Measurements from ENCODE around the gene SLC25A6.

- TF ChIP-seq, protein P1, sequence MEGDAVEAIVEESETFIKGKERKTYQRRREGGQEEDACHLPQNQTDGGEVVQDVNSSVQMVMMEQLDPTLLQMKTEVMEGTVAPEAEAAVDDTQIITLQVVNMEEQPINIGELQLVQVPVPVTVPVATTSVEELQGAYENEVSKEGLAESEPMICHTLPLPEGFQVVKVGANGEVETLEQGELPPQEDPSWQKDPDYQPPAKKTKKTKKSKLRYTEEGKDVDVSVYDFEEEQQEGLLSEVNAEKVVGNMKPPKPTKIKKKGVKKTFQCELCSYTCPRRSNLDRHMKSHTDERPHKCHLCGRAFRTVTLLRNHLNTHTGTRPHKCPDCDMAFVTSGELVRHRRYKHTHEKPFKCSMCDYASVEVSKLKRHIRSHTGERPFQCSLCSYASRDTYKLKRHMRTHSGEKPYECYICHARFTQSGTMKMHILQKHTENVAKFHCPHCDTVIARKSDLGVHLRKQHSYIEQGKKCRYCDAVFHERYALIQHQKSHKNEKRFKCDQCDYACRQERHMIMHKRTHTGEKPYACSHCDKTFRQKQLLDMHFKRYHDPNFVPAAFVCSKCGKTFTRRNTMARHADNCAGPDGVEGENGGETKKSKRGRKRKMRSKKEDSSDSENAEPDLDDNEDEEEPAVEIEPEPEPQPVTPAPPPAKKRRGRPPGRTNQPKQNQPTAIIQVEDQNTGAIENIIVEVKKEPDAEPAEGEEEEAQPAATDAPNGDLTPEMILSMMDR (conservative IDR thresholded peaks at IDR 0.05), result no peak
- TF ChIP-seq ZFX (IDR thresholded peaks at IDR 0.05), result no peak
Observed at GRCh38 chrX:1422135-1422465, 30.2 kb upstream of the SLC25A6 start.
